Activated CD8-positive, alpha-beta T cell treated with anti-CD3 and anti-CD28 coated beads for 36 hours (primary cell): ENCODE data around the gene SAMD8. TPM values are rescaled to one million over a fixed set of nuclear protein-coding genes. Genes with fewer than 3 reads are reported as not detected.
A peak's percentile ranks its signal among the peaks of the same experiment; 100 is the strongest.
"Not testable (repeated sequence)": the region's sequence is repeated elsewhere in the genome, so short reads cannot be mapped to it uniquely, and the experiment has no call there.

Experiments used
- ATAC-seq: fragments of 200-7000 bp; cut with Tn5 transposase; one replicate; pipeline ENCODE4 v1.10.0; 2021; ENCODE audit warnings: mild to moderate bottlenecking, moderate library complexity
- CTCF ChIA-PET: fragments of 350-600 bp; sonication (Branson Sonifier 250); formaldehyde crosslinking; loops from one replicate; lab custom pipeline; 2021; ENCODE audit warnings: antibody characterized with exemption; lab: Charles Lee
- POLR2A ChIA-PET: fragments of 350-600 bp; sonication (Branson Sonifier 250); formaldehyde crosslinking; loops from one replicate; lab custom pipeline; 2021; ENCODE audit warnings: antibody characterized with exemption; lab: Charles Lee
- DNase-seq: peaks from one replicate; pipeline ENCODE4 v3.0.0-alpha.2; 2020
- H3K27ac Mint-ChIP-seq: one replicate; pipeline ENCODE4 v1.8.0; 2021; ENCODE audit warnings: mild to moderate bottlenecking, mixed read lengths
- H3K27me3 Mint-ChIP-seq: one replicate; pipeline ENCODE4 v1.8.0; 2021; ENCODE audit warnings: mixed read lengths
- H3K36me3 Mint-ChIP-seq: one replicate; pipeline ENCODE4 v1.8.0; 2021; ENCODE audit warnings: low read depth, mixed read lengths
- H3K4me1 Mint-ChIP-seq: one replicate; pipeline ENCODE4 v1.8.0; 2021; ENCODE audit warnings: low read depth, mixed read lengths
- H3K4me3 Mint-ChIP-seq: one replicate; pipeline ENCODE4 v1.8.0; 2021; ENCODE audit warnings: mild to moderate bottlenecking, moderate library complexity, mixed read lengths
- H3K9me3 Mint-ChIP-seq: one replicate; pipeline ENCODE4 v1.8.0; 2021; ENCODE audit warnings: mixed read lengths
- CTCF ChIP-seq: fragments of 200-600 bp; IDR thresholded peaks from one replicate; pipeline ENCODE4 v1.8.0; 2022; ENCODE audit warnings: antibody characterized with exemption, mild to moderate bottlenecking
- intact Hi-C: fragments of 100-400 bp; cut with micrococcal nuclease; formaldehyde crosslinking; loops from one replicate; pipeline ENCODE4 v1.10.0; 2022
- total RNA-seq, 2 experiments: library from RNA; stranded (reverse); gene quantifications; one replicate each; pipeline ENCODE4 v1.2.3, GENCODE V29; 2021

The SAMD8 gene
- total RNA-seq, 2 experiments from 2014 or later = 21.9 to 23.7 TPM

DNA sequence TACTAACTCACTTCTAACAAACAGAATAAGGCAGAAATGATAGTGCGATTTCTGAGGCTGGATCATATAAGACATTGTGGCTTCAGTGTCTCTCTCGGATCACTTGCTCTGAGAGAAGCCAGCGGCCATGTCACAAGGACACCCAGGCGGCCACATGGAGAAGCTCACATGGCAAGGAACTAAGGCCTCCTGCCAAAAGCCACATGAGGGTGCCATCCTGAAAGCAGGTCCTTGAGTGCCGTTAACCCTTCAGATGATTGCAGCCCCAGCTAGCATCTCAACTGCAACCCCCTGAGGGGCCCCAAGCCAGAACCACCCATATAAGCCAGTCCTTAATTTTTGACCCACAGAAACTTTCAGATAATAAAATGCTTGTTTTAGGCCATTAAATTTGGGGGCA, 92.3 kb downstream of the SAMD8 start:
- H3K36me3 Mint-ChIP-seq = peaks cover 3% of the 10 kb centered on the region

GRCh38 chr10:75205908-75206307, 94.5 kb downstream of the SAMD8 start:
- TF ChIP-seq CTCF = no peak
- intact Hi-C loops = no loop called here
- Mint-ChIP-seq H3K4me1 (peaks cover 14% of the 10 kb centered on the region), H3K4me3 (no peak overlapping the region), H3K27ac (no peak overlapping the region), H3K36me3 (peaks cover 3% of the 10 kb centered on the region), H3K9me3 (no peaks in the 10 kb centered on the region), H3K27me3 (no peaks in the 10 kb centered on the region)
- no peak for ATAC-seq
- CTCF ChIA-PET = interaction anchor here (0.7 to 8.5 kb wide), 4 partner anchors 19 to 31 kb away, joined by 4 to 57 read pairs (median 4); partner anchors contain the start of gene COMTD1
- POLR2A ChIA-PET = interaction anchor here (1.3 kb wide), 1 partner anchor 26 kb away, joined by 3 read pairs; no protein-coding TSS in a partner anchor
- no peak for DNase-seq

More for the DNA sequence above, 92.3 kb downstream of the SAMD8 start:
- POLR2A ChIA-PET = no interaction called here
- H3K27me3 Mint-ChIP-seq = no peaks in the 10 kb centered on the region
- CTCF ChIA-PET = no interaction called here
- H3K4me1 Mint-ChIP-seq = peaks cover 10% of the 10 kb centered on the region
- no peak for TF ChIP-seq CTCF
- no peak overlapping the region for H3K27ac Mint-ChIP-seq
- DNase-seq = no peak
- no peaks in the 10 kb centered on the region for H3K9me3 Mint-ChIP-seq
- H3K4me3 Mint-ChIP-seq = no peak overlapping the region
- ATAC-seq = no peak
- intact Hi-C loops = no loop called here

DNA sequence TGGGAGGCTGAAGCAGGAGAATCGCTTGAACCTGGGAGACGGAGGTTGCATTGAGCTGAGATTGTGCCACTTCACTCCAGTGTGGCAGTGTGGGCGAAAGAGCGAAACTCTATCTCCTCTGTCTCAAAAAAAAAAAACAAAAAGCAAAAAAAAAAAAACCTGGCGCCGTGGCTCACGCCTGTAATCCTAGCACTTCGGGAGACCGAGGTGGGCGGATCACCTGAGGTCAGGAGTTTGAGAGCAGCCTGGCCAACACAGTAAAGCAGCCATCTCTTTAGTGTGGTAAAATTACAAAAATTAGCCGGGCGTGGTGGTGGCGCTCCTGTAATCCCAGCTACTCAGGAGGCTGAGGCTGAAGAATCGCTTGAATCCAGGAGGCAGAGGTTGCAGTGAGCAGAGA, 95.2 kb downstream of the SAMD8 start:
- H3K36me3 Mint-ChIP-seq, H3K27ac Mint-ChIP-seq, H3K27me3 Mint-ChIP-seq, H3K4me3 Mint-ChIP-seq, H3K9me3 Mint-ChIP-seq, ATAC-seq, DNase-seq, intact Hi-C loops: not testable (repeated sequence)
- H3K4me1 Mint-ChIP-seq = peaks cover 17% of the 10 kb centered on the region
- CTCF ChIA-PET = interaction anchor here (0.6 to 8.5 kb wide), 4 partner anchors 20 to 30 kb away, joined by 3 to 57 read pairs (median 4); partner anchors contain the start of gene COMTD1
- POLR2A ChIA-PET = interaction anchor here (1.4 kb wide), 1 partner anchor 11 kb away, joined by 3 read pairs; no protein-coding TSS in a partner anchor

GRCh38 chr10:75207079-75207856, 95.8 kb downstream of the SAMD8 start:
- H3K4me3 Mint-ChIP-seq = no peak overlapping the region
- no peaks in the 10 kb centered on the region for H3K9me3 Mint-ChIP-seq
- ChIA-PET CTCF (interaction anchor here (0.6 to 8.5 kb wide), 2 partner anchors 20 to 24 kb away, joined by 3 to 57 read pairs; no protein-coding TSS in a partner anchor), POLR2A (interaction anchor here (1.0 to 6.3 kb wide), 4 partner anchors 10 to 26 kb away, joined by 3 to 106 read pairs (median 4); partner anchors contain the start of gene COMTD1)
- intact Hi-C loops = no loop called here
- H3K27me3 Mint-ChIP-seq = no peaks in the 10 kb centered on the region
- peaks cover 14% of the 10 kb centered on the region for H3K36me3 Mint-ChIP-seq
- no peak overlapping the region for H3K27ac Mint-ChIP-seq
- no peak for ATAC-seq
- no peak for DNase-seq
- peaks cover 23% of the 10 kb centered on the region for H3K4me1 Mint-ChIP-seq
- TF ChIP-seq CTCF = no peak

- H3K9me3 Mint-ChIP-seq = no peaks in the 10 kb centered on the region
- peaks cover 19% of the 10 kb centered on the region for H3K36me3 Mint-ChIP-seq
- DNase-seq = no peak
- peaks cover 29% of the 10 kb centered on the region for H3K4me1 Mint-ChIP-seq
- no peaks in the 10 kb centered on the region for H3K27me3 Mint-ChIP-seq
- intact Hi-C loops = no loop called here
- ChIA-PET CTCF (interaction anchor here (1.0 to 8.5 kb wide), 2 partner anchors 13 to 21 kb away, joined by 3 to 57 read pairs; no protein-coding TSS in a partner anchor), POLR2A (interaction anchor here (0.7 to 6.3 kb wide), 5 partner anchors 10 to 25 kb away, joined by 3 to 106 read pairs (median 3); partner anchors contain the start of gene COMTD1)
- no peak overlapping the region for H3K4me3 Mint-ChIP-seq
- TF ChIP-seq CTCF = no peak
- no peak for ATAC-seq
- H3K27ac Mint-ChIP-seq = peak overlapping the region; percentile 74
Observed at GRCh38 chr10:75207857-75208144, 96.3 kb downstream of the SAMD8 start.
